GM12865 (cell line): ENCODE results near the gene GADD45B.
A peak's percentile ranks its signal among the peaks of the same experiment; 100 is the strongest.
"Not testable (repeated sequence)": the region's sequence is repeated elsewhere in the genome, so short reads cannot be mapped to it uniquely, and the experiment has no call there.

ENCODE experiments used
- DNase-seq: peaks from one replicate; pipeline ENCODE4 v3.0.0; 2010; ENCODE audit warnings: low read depth
- H3K4me3 ChIP-seq: 2 replicates; pipeline ENCODE4 v1.5.1; 2011; ENCODE audit warnings: mild to moderate bottlenecking, low read depth, low read length, control low read depth
- TF ChIP-seq, protein P1 (sequence below): IDR thresholded peaks from 2 replicates; pipeline ENCODE4 v1.5.1; 2011; ENCODE audit warnings: low read length, control low read depth, low read depth, inconsistent platforms; ENCODE audit not compliant: insufficient read depth; ENCODE audit errors: missing control alignments

The GADD45B gene

GRCh38 chr19:2488405-2488941, 12.5 kb downstream of the GADD45B start:
- H3K4me3 ChIP-seq, result peak overlapping the region; percentile 28
- TF ChIP-seq, protein P1, sequence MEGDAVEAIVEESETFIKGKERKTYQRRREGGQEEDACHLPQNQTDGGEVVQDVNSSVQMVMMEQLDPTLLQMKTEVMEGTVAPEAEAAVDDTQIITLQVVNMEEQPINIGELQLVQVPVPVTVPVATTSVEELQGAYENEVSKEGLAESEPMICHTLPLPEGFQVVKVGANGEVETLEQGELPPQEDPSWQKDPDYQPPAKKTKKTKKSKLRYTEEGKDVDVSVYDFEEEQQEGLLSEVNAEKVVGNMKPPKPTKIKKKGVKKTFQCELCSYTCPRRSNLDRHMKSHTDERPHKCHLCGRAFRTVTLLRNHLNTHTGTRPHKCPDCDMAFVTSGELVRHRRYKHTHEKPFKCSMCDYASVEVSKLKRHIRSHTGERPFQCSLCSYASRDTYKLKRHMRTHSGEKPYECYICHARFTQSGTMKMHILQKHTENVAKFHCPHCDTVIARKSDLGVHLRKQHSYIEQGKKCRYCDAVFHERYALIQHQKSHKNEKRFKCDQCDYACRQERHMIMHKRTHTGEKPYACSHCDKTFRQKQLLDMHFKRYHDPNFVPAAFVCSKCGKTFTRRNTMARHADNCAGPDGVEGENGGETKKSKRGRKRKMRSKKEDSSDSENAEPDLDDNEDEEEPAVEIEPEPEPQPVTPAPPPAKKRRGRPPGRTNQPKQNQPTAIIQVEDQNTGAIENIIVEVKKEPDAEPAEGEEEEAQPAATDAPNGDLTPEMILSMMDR, result no peak
- DNase-seq, result no peak

DNA sequence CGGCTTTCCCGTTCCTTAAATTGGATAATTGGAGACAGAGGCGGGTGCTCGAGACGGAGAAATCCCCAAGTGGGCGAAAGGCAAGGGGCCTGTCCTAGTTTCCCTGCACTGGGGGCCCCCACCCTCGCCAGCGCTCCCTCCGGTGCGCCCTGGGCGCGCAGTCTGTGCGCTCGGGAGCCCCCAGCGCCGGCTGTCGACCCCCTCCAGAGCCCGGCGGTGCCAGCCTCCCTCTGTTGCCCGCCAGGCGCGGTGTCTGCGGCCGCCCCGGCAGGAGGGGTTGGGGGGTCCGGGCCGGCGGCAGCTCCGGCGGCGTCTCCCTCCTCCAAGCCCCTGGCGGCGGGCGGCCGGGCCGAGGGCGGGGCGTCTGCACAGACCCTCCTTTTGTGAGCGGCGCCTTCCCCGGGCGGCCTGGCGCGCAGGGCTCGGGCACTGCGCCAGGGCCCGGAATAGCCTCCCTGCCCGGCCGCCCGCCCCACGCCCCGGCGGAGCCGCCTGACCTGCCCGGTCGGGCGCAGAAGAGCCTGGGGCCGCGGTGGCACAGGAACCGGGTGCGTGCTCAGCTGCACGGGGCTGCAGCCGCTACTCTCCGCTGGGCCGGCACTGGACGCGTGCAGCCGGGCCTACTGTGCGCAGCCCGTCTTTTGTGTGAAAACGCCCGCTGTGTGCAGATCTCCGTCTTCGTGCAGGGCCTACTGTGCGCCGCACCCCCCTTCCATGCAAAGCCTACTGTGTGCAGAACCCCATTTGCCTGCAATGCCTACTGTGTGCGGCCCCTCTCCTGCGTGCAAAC, 13.2 kb downstream of the GADD45B start:
- TF ChIP-seq, protein P1, result no peak
- DNase-seq, result peak; percentile 58
- peak overlapping the region; percentile 28 for H3K4me3 ChIP-seq

DNA sequence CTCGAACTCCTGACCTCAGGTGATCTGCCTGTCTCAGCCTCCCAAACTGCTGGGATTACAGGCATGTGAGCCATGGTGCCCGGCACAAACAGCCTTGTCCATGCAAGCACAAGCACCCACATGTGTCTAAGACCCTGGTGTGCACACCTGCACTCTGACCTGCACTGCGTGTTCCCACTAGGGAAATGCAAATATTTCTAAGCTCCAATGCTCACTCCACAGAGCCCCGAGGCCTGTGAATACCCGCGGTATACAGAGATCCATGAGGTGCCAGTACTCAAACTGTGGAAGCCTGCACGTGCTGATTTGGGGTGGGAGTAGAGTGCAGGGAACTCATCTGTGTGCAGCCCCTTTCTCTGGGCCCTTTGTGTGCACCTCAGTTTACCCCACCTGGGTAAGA, 14.7 kb downstream of the GADD45B start:
- DNase-seq, result no peak
- TF ChIP-seq, protein P1, result no peak
- no peak overlapping the region for H3K4me3 ChIP-seq

GRCh38 chr19:2491130-2491801, 15.3 kb downstream of the GADD45B start:
- TF ChIP-seq, protein P1, result no peak
- no peak overlapping the region for H3K4me3 ChIP-seq
- DNase-seq, result peak; percentile 51

- H3K4me3 ChIP-seq, result no peak overlapping the region
- DNase-seq, result no peak
- TF ChIP-seq, protein P1, result no peak
Observed at GRCh38 chr19:2492870-2493269, 16.9 kb downstream of the GADD45B start.

- not testable (repeated sequence) for DNase-seq, H3K4me3 ChIP-seq
Observed at GRCh38 chr19:2493448-2493847, 17.5 kb downstream of the GADD45B start.

GRCh38 chr19:2494084-2494446, 18.1 kb downstream of the GADD45B start:
- no peak overlapping the region for H3K4me3 ChIP-seq
- DNase-seq, result no peak
- TF ChIP-seq, protein P1, result no peak
